IMR-90 (cell line): ENCODE data around the gene HAGHL. TPM values are rescaled to one million over a fixed set of nuclear protein-coding genes. Genes with fewer than 3 reads are reported as not detected.

ENCODE experiments used
- ATAC-seq: fragments of 200-7000 bp; cut with Tn5 transposase; 2 replicates; pipeline ENCODE4 v1.9.1; 2020; ENCODE audit warnings: low read depth, mild to moderate bottlenecking, moderate library complexity
- BruUV-seq: library from RNA; stranded (reverse); fragments of 400-500 nt; replicated peaks from 2 replicates; lab custom pipeline; 2021; lab: Mats Ljungman, UMichigan
- CTCF ChIA-PET: fragments of 300-600 bp; formaldehyde crosslinking; extraction: SDS; loops from one replicate; lab custom pipeline; 2021; ENCODE audit warnings: antibody characterized with exemption; lab: Yijun Ruan, JAX
- POLR2A ChIA-PET: fragments of 300-600 bp; sonication (Branson Sonifier 250); formaldehyde crosslinking; loops from one replicate; lab custom pipeline; 2022; ENCODE audit warnings: antibody characterized with exemption; ENCODE audit not compliant: unreplicated experiment; lab: Charles Lee
- DNase-seq: peaks from one replicate; pipeline ENCODE4 v3.0.0; 2013
- H2AFZ ChIP-seq: replicated peaks from 2 replicates; pipeline ENCODE3; 2013; ENCODE audit warnings: low read length, mild to moderate bottlenecking; ENCODE audit not compliant: poor library complexity
- H2AK5ac ChIP-seq: 2 replicates; pipeline ENCODE4 v1.6.1; 2013; ENCODE audit warnings: low read depth, low read length, inconsistent platforms
- H2AK9ac ChIP-seq: replicated peaks from 2 replicates; pipeline ENCODE3; 2013; ENCODE audit warnings: mild to moderate bottlenecking, low read depth, low read length, moderate library complexity; ENCODE audit not compliant: poor library complexity
- H2BK120ac ChIP-seq: 2 replicates; pipeline ENCODE4 v1.6.1; 2013; ENCODE audit warnings: low read depth, low read length, inconsistent platforms
- H2BK15ac ChIP-seq: 3 replicates; pipeline ENCODE4 v1.6.1; 2013; ENCODE audit warnings: low read depth, low read length, inconsistent platforms
- H2BK20ac ChIP-seq: 2 replicates; pipeline ENCODE4 v1.6.1; 2013; ENCODE audit warnings: low read depth, mild to moderate bottlenecking, inconsistent platforms, low read length, moderate library complexity
- H2BK5ac ChIP-seq: 2 replicates; pipeline ENCODE4 v1.6.1; 2013; ENCODE audit warnings: mild to moderate bottlenecking, low read depth, low read length, inconsistent platforms; ENCODE audit not compliant: poor library complexity, severe bottlenecking
- H3K14ac ChIP-seq: replicated peaks from 2 replicates; pipeline ENCODE4 v1.6.1; 2013; ENCODE audit warnings: low read depth, low read length, inconsistent platforms
- H3K18ac ChIP-seq: 2 replicates; pipeline ENCODE4 v1.6.1; 2013; ENCODE audit warnings: low read depth, low read length, control low read depth
- H3K23ac ChIP-seq: 2 replicates; pipeline ENCODE4 v1.6.1; 2013; ENCODE audit warnings: low read depth, low read length, inconsistent platforms
- H3K27ac ChIP-seq: 2 replicates; pipeline ENCODE4 v1.5.1; 2013; ENCODE audit warnings: mild to moderate bottlenecking, control low read depth, low read length; ENCODE audit not compliant: insufficient read depth
- H3K27me3 ChIP-seq: 2 replicates; pipeline ENCODE4 v1.6.1; 2013; ENCODE audit warnings: low read length; ENCODE audit not compliant: control insufficient read depth, insufficient read depth
- H3K36me3 ChIP-seq: 2 replicates; pipeline ENCODE4 v1.6.1; 2013; ENCODE audit warnings: low read length, mixed read lengths; ENCODE audit not compliant: control insufficient read depth, insufficient read depth
- H3K4ac ChIP-seq: 2 replicates; pipeline ENCODE4 v1.6.1; 2013; ENCODE audit warnings: low read depth, low read length, inconsistent platforms
- H3K4me1 ChIP-seq: 2 replicates; pipeline ENCODE4 v1.6.1; 2013; ENCODE audit warnings: low read length, mixed read lengths; ENCODE audit not compliant: control insufficient read depth, insufficient read depth
- H3K4me2 ChIP-seq: 2 replicates; pipeline ENCODE4 v1.6.1; 2013; ENCODE audit warnings: low read depth, mild to moderate bottlenecking, control low read depth, low read length, moderate library complexity
- H3K4me3 ChIP-seq: 2 replicates; pipeline ENCODE4 v1.5.1; 2013; ENCODE audit warnings: low read depth, mild to moderate bottlenecking, control low read depth, low read length, moderate library complexity; ENCODE audit not compliant: insufficient read depth
- H3K56ac ChIP-seq: 2 replicates; pipeline ENCODE4 v1.6.1; 2013; ENCODE audit warnings: low read length, inconsistent platforms; ENCODE audit not compliant: insufficient read depth; ENCODE audit errors: extremely low read depth
- H3K79me1 ChIP-seq, 2 experiments: 2 replicates each; pipeline ENCODE4 v1.6.1; 2013; ENCODE audit warnings: low read length in 2 of 2, inconsistent platforms in 1 of 2, low read depth in 1 of 2
- H3K9ac ChIP-seq: 2 replicates; pipeline ENCODE4 v1.6.1; 2013; ENCODE audit warnings: low read depth, low read length, control low read depth
- H3K9me1 ChIP-seq: 2 replicates; pipeline ENCODE4 v1.6.1; 2013; ENCODE audit warnings: low read length, inconsistent platforms; ENCODE audit not compliant: insufficient read depth
- H3K9me3 ChIP-seq: 2 replicates; pipeline ENCODE4 v1.6.1; 2013; ENCODE audit warnings: low read length; ENCODE audit not compliant: control insufficient read depth, insufficient read depth
- H4K20me1 ChIP-seq: 2 replicates; pipeline ENCODE4 v1.6.1; 2013; ENCODE audit warnings: low read length, inconsistent platforms; ENCODE audit not compliant: insufficient read depth
- H4K5ac ChIP-seq: 2 replicates; pipeline ENCODE4 v1.6.1; 2013; ENCODE audit warnings: mild to moderate bottlenecking, low read depth, low read length, control low read depth
- H4K8ac ChIP-seq, 2 experiments: 2 replicates each; pipeline ENCODE4 v1.6.1; 2013; ENCODE audit warnings: low read depth in 2 of 2, low read length in 2 of 2, control low read depth in 1 of 2, inconsistent platforms in 1 of 2
- H4K91ac ChIP-seq: 2 replicates; pipeline ENCODE4 v1.6.1; 2013; ENCODE audit warnings: low read depth, low read length, inconsistent platforms; ENCODE audit not compliant: insufficient read depth
- BHLHE40 ChIP-seq: fragments of 150-350 bp; IDR thresholded peaks from 2 replicates; pipeline ENCODE4 v1.6.1; 2016; ENCODE audit warnings: mild to moderate bottlenecking, low read depth, low read length
- CEBPB ChIP-seq: IDR thresholded peaks from 2 replicates; pipeline ENCODE4 v1.6.1; 2012; ENCODE audit warnings: low read depth, low read length, improper control_type of control experiment
- CHD1 ChIP-seq: IDR thresholded peaks from 2 replicates; pipeline ENCODE4 v1.6.1; 2012; ENCODE audit warnings: low read depth, low read length, improper control_type of control experiment
- CTCF ChIP-seq: conservative IDR thresholded peaks from 2 replicates; pipeline ENCODE4 v1.5.1; 2012; ENCODE audit warnings: mild to moderate bottlenecking, low read depth, low read length, improper control_type of control experiment
- FOS ChIP-seq: fragments of 150-350 bp; IDR thresholded peaks from 2 replicates; pipeline ENCODE4 v1.6.1; 2016; ENCODE audit warnings: low read depth, low read length
- MAFK ChIP-seq: IDR thresholded peaks from 2 replicates; pipeline ENCODE4 v1.6.1; 2012; ENCODE audit warnings: low read depth, low read length, improper control_type of control experiment
- MAZ ChIP-seq: IDR thresholded peaks from 2 replicates; pipeline ENCODE4 v1.6.1; 2012; ENCODE audit warnings: low read depth, mild to moderate bottlenecking, low read length, improper control_type of control experiment, moderate library complexity, borderline replicate concordance
- MXI1 ChIP-seq: IDR thresholded peaks from 2 replicates; pipeline ENCODE4 v1.6.1; 2012; ENCODE audit warnings: low read depth, mild to moderate bottlenecking, low read length, moderate library complexity, borderline replicate concordance
- NFE2L2 ChIP-seq: fragments of 150-350 bp; IDR thresholded peaks from 2 replicates; pipeline ENCODE4 v1.6.1; 2016; ENCODE audit warnings: low read depth, mild to moderate bottlenecking, low read length
- POLR2A ChIP-seq: IDR thresholded peaks from 2 replicates; pipeline ENCODE4 v1.6.1; 2012; ENCODE audit warnings: mild to moderate bottlenecking, low read depth, low read length
- RAD21 ChIP-seq: IDR thresholded peaks from 2 replicates; pipeline ENCODE4 v1.6.1; 2012; ENCODE audit warnings: low read length, improper control_type of control experiment
- RCOR1 ChIP-seq: IDR thresholded peaks from 2 replicates; pipeline ENCODE4 v1.6.1; 2012; ENCODE audit warnings: mild to moderate bottlenecking, low read length, improper control_type of control experiment; ENCODE audit not compliant: insufficient replicate concordance
- RFX5 ChIP-seq: IDR thresholded peaks from 2 replicates; pipeline ENCODE4 v1.8.0; 2012; ENCODE audit warnings: low read depth, mild to moderate bottlenecking, low read length, moderate library complexity
- SMC3 ChIP-seq: fragments of 150-350 bp; IDR thresholded peaks from 2 replicates; pipeline ENCODE4 v1.6.1; 2016; ENCODE audit warnings: low read depth, mild to moderate bottlenecking, antibody characterized with exemption, low read length, moderate library complexity
- WGBS, 2 experiments: methylation state at CpG; one replicate each; pipeline versions ENCODE4 v1.1.5 to v1.1.7; 2013; ENCODE audit warnings: missing lambda C conversion rate in 2 of 2; ENCODE audit not compliant: insufficient read length in 1 of 2; ENCODE audit errors: extremely low coverage in 2 of 2; 5-methylcytosine and 5-hydroxymethylcytosine counted together
- dilution Hi-C: fragments of 300-500 bp; cut with HindIII; formaldehyde crosslinking; loops from one replicate; pipeline ENCODE4 v1.14.3; 2018; ENCODE audit warnings: low sequenced_read_pairs; ENCODE audit not compliant: unreplicated experiment
- in situ Hi-C: fragments of 300-500 bp; cut with MboI; formaldehyde crosslinking; loops from 3 replicates; pipeline ENCODE4 v1.14.3; 2019; ENCODE audit warnings: low sequenced_read_pairs, inconsistent platforms, mixed read lengths
- intact Hi-C: fragments of 100-400 bp; cut with micrococcal nuclease; formaldehyde crosslinking; loops from 2 replicates; pipeline ENCODE4 v1.10.0; 2022
- polyA plus RNA-seq, 3 experiments: library from polyadenylated mRNA; depleted of rRNA; stranded (reverse); fragments of >200 nt; gene quantifications; 2 replicates each; pipeline ENCODE4 v1.2.3, GENCODE V29; 2012; ENCODE audit warnings: low replicate concordance in 1 of 3
- total RNA-seq: library from RNA; depleted of rRNA; stranded (reverse); fragments of >200 nt; gene quantifications from 2 replicates; pipeline ENCODE4 v1.2.3, GENCODE V29; 2012
- TF ChIP-seq, protein P1 (sequence below): fragments of 150-350 bp; IDR thresholded peaks from 2 replicates; pipeline ENCODE4 v1.6.1; 2017; ENCODE audit warnings: mild to moderate bottlenecking, antibody characterized with exemption, low read length, low read depth
- TF ChIP-seq, protein P2 (sequence below): fragments of 150-350 bp; IDR thresholded peaks from 2 replicates; pipeline ENCODE4 v1.6.1; 2016; ENCODE audit warnings: low read depth, mild to moderate bottlenecking, low read length, moderate library complexity, borderline replicate concordance

HAGHL gene
- total and polyA plus RNA-seq, 2 of the 4 experiments (the other 2 are of a cell fraction): 3.0 to 12.5 TPM

- Histone ChIP-seq H3K9ac (no peak overlapping the region), H2AK9ac (no peak overlapping the region), H2AK5ac (no peak overlapping the region; the same call in 1 of the 2 replicates), H3K27me3 (peaks cover 21% of the 10 kb centered on the region), H3K18ac (no peak overlapping the region), H2BK120ac (no peak overlapping the region), H3K9me1 (no peaks in the 10 kb centered on the region), H4K20me1 (peaks cover 14% of the 10 kb centered on the region), H3K4me3 (no peak overlapping the region), H3K27ac (no peak overlapping the region), H3K56ac (no peak overlapping the region), H4K91ac (no peak overlapping the region), H3K79me1 (peaks cover 0 to 4% of the 10 kb centered on the region in 2 experiments; a peak in 1 of 4 replicates), H4K8ac (no peak overlapping the region), H3K4me2 (no peak overlapping the region), H3K9me3 (no peaks in the 10 kb centered on the region), H2AFZ (no peak overlapping the region), H4K5ac (no peak overlapping the region), H3K14ac (no peak overlapping the region), H3K4ac (no peak overlapping the region), H3K4me1 (peaks cover 11% of the 10 kb centered on the region; the same call in 1 of the 2 replicates), H2BK20ac (no peak overlapping the region), H3K23ac (no peak overlapping the region), H2BK5ac (no peak overlapping the region), H2BK15ac (no peak overlapping the region), H3K36me3 (no peaks in the 10 kb centered on the region)
- ATAC-seq: no peak
- BruUV-seq: no TSS peak
- POLR2A ChIA-PET: no interaction called here
- DNase-seq: no peak
- 63% methylated on average over 5 of the region's 12 CpGs; no CpG with 5 or more reads in 1 of the 2 experiments for WGBS, 2 experiments
- intact Hi-C loops (loop anchor here (5.0 kb wide), 1 partner anchor 271 kb away; the partner anchor contains the start of gene SOX8), in situ Hi-C loops (loop anchor here (5.0 to 25.0 kb wide), 2 partner anchors 76 to 351 kb away; partner anchors contain the start of genes CHTF18, RPUSD1 and SSTR5), dilution Hi-C loops (no loop called here)
- TF ChIP-seq CTCF: no peak
- TF ChIP-seq POLR2A: no peak
- no peak for TF ChIP-seq BHLHE40
- TF ChIP-seq MXI1: no peak
- no peak for TF ChIP-seq NFE2L2
- no peak for TF ChIP-seq RCOR1
- TF ChIP-seq CHD1: no peak
- TF ChIP-seq, protein P1, sequence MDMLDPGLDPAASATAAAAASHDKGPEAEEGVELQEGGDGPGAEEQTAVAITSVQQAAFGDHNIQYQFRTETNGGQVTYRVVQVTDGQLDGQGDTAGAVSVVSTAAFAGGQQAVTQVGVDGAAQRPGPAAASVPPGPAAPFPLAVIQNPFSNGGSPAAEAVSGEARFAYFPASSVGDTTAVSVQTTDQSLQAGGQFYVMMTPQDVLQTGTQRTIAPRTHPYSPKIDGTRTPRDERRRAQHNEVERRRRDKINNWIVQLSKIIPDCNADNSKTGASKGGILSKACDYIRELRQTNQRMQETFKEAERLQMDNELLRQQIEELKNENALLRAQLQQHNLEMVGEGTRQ: no peak
- no peak for TF ChIP-seq RAD21
- no peak for TF ChIP-seq SMC3
- TF ChIP-seq MAFK: no peak
- no peak for TF ChIP-seq RFX5
- TF ChIP-seq, protein P2, sequence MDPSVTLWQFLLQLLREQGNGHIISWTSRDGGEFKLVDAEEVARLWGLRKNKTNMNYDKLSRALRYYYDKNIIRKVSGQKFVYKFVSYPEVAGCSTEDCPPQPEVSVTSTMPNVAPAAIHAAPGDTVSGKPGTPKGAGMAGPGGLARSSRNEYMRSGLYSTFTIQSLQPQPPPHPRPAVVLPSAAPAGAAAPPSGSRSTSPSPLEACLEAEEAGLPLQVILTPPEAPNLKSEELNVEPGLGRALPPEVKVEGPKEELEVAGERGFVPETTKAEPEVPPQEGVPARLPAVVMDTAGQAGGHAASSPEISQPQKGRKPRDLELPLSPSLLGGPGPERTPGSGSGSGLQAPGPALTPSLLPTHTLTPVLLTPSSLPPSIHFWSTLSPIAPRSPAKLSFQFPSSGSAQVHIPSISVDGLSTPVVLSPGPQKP: no peak
- TF ChIP-seq FOS: no peak
- no peak for TF ChIP-seq MAZ
- TF ChIP-seq CEBPB: no peak
- CTCF ChIA-PET: no interaction called here
Observed at GRCh38 chr16:711084-711483, 15.8 kb upstream of the HAGHL start.
